Measurements from ENCODE around the gene CMYA5. TPM values are rescaled to one million over a fixed set of nuclear protein-coding genes. Genes with fewer than 3 reads are reported as not detected.
"Not testable (repeated sequence)": the region's sequence is repeated elsewhere in the genome, so short reads cannot be mapped to it uniquely, and the experiment has no call there.

CMYA5 gene
- polyA plus RNA-seq, 1 experiment: 0.89 TPM

GRCh38 chr5:79663212-79663611, 26.4 kb upstream of the CMYA5 start:
- TF ChIP-seq CTCF (IDR thresholded peaks at IDR 0.05; ENCODE audit: low read depth, low read length): no peak
- Histone ChIP-seq H3K27me3 (ENCODE audit: control insufficient read depth, insufficient read depth, low read length) (no peaks in the 10 kb centered on the region), H3K9me3 (ENCODE audit: control insufficient read depth, insufficient read depth, low read length) (no peaks in the 10 kb centered on the region), H3K27ac (ENCODE audit: low read depth, low read length) (no peak overlapping the region), H3K4me3 (ENCODE audit: low read depth, low read length) (no peak overlapping the region)
- ChIA-PET CTCF (no interaction called here), POLR2A (no interaction called here)
- DNase-seq (ENCODE audit: low read depth, low spot score): no peak

- POLR2A ChIA-PET: no interaction called here
- H3K4me3 ChIP-seq (ENCODE audit: low read depth, low read length): no peak overlapping the region
- TF ChIP-seq CTCF (IDR thresholded peaks at IDR 0.05; ENCODE audit: low read depth, low read length): no peak
These were observed 22.9 kb upstream of the CMYA5 start for GRCh38 chr5:79666758-79667157.

GRCh38 chr5:79672392-79672791, 17.2 kb upstream of the CMYA5 start:
- H3K27ac ChIP-seq (ENCODE audit: low read depth, low read length): no peak overlapping the region
- ChIA-PET CTCF (no interaction called here), POLR2A (no interaction called here)
- no peak for DNase-seq (ENCODE audit: low read depth, low spot score)
- no peaks in the 10 kb centered on the region for H3K9me3 ChIP-seq (ENCODE audit: control insufficient read depth, insufficient read depth, low read length)
- H3K4me3 ChIP-seq (ENCODE audit: low read depth, low read length): no peak overlapping the region
- TF ChIP-seq CTCF (IDR thresholded peaks at IDR 0.05; ENCODE audit: low read depth, low read length): no peak
- no peaks in the 10 kb centered on the region for H3K27me3 ChIP-seq (ENCODE audit: control insufficient read depth, insufficient read depth, low read length)

More at GRCh38 chr5:79666758-79667157, 22.9 kb upstream of the CMYA5 start:
- Histone ChIP-seq H3K27me3 (ENCODE audit: control insufficient read depth, insufficient read depth, low read length) (no peaks in the 10 kb centered on the region), H3K27ac (ENCODE audit: low read depth, low read length) (no peak overlapping the region), H3K9me3 (ENCODE audit: control insufficient read depth, insufficient read depth, low read length) (no peaks in the 10 kb centered on the region)
- no peak for DNase-seq (ENCODE audit: low read depth, low spot score)
- CTCF ChIA-PET: interaction anchor here (0.7 to 1.0 kb wide), 3 partner anchors 417 to 642 kb away, joined by 3 read pairs; no protein-coding TSS in a partner anchor

GRCh38 chr5:79676354-79676753, 13.3 kb upstream of the CMYA5 start:
- H3K9me3 ChIP-seq (ENCODE audit: control insufficient read depth, insufficient read depth, low read length); H3K4me3 ChIP-seq (ENCODE audit: low read depth, low read length); DNase-seq (ENCODE audit: low read depth, low spot score); CTCF ChIA-PET; H3K27me3 ChIP-seq (ENCODE audit: control insufficient read depth, insufficient read depth, low read length); H3K27ac ChIP-seq (ENCODE audit: low read depth, low read length); POLR2A ChIA-PET: not testable (repeated sequence)

GRCh38 chr5:79682102-79682501, 7.5 kb upstream of the CMYA5 start:
- H3K4me3 ChIP-seq (ENCODE audit: low read depth, low read length); POLR2A ChIA-PET: not testable (repeated sequence)
- CTCF ChIA-PET: interaction anchor here (1.4 kb wide), 1 partner anchor 401 kb away, joined by 3 read pairs; no protein-coding TSS in a partner anchor

GRCh38 chr5:79684782-79685181, 4.9 kb upstream of the CMYA5 start:
- TF ChIP-seq CTCF (IDR thresholded peaks at IDR 0.05; ENCODE audit: low read depth, low read length): no peak
- H3K4me3 ChIP-seq (ENCODE audit: low read depth, low read length): no peak overlapping the region
- POLR2A ChIA-PET: interaction anchor here (0.6 kb wide), 1 partner anchor 588 kb away, joined by 6 read pairs; no protein-coding TSS in a partner anchor
- H3K27me3 ChIP-seq (ENCODE audit: control insufficient read depth, insufficient read depth, low read length): no peaks in the 10 kb centered on the region
- no peak for DNase-seq (ENCODE audit: low read depth, low spot score)
- CTCF ChIA-PET: no interaction called here
- H3K9me3 ChIP-seq (ENCODE audit: control insufficient read depth, insufficient read depth, low read length): no peaks in the 10 kb centered on the region
- H3K27ac ChIP-seq (ENCODE audit: low read depth, low read length): no peak overlapping the region

More at GRCh38 chr5:79682102-79682501, 7.5 kb upstream of the CMYA5 start:
- not testable (repeated sequence) for H3K9me3 ChIP-seq (ENCODE audit: control insufficient read depth, insufficient read depth, low read length); DNase-seq (ENCODE audit: low read depth, low spot score); H3K27me3 ChIP-seq (ENCODE audit: control insufficient read depth, insufficient read depth, low read length); H3K27ac ChIP-seq (ENCODE audit: low read depth, low read length)

Data from AG04450 (cell line).